Panc1 (cell line): Measurements from ENCODE around the gene MGAT5.

Source experiments
- CTCF ChIP-seq: fragments of 450-650 bp; IDR thresholded peaks from 2 replicates; pipeline ENCODE4 v1.5.1; 2017; ENCODE audit warnings: mild to moderate bottlenecking
- POLR2AphosphoS5 ChIP-seq: IDR thresholded peaks from 2 replicates; pipeline ENCODE4 v1.6.1; 2012; ENCODE audit warnings: mild to moderate bottlenecking, low read depth, low read length, moderate library complexity
- REST ChIP-seq, 2 experiments: IDR thresholded peaks; 2 replicates each; pipeline ENCODE4 v1.6.1; 2011 to 2012; ENCODE audit warnings: low read depth in 2 of 2, control low read depth in 1 of 2, low read length in 1 of 2, mild to moderate bottlenecking in 1 of 2, moderate library complexity in 1 of 2; ENCODE audit not compliant: insufficient read depth in 1 of 2
- TCF7L2 ChIP-seq: IDR thresholded peaks from 2 replicates; pipeline ENCODE4 v1.6.1; 2011; ENCODE audit warnings: mild to moderate bottlenecking, low read depth, low read length, inconsistent platforms

GRCh38 chr2:134425724-134426496 is 172.0 kb downstream of the MGAT5 start:
- TF ChIP-seq CTCF (no peak), TCF7L2 (no peak), REST (IDR thresholded peaks at IDR 0.05; ENCODE audit: insufficient read depth in 1 of 2, low read depth in 2 of 2, low read length in 1 of 2) (no peak), POLR2AphosphoS5 (no peak)
